ENCODE measurements around the gene CPEB1.

GRCh38 chr15:82650046-82650670 lies 3.0 kb upstream of the CPEB1 start:
- no peak for TF ChIP-seq CTCF (IDR thresholded peaks at IDR 0.05; ENCODE audit: insufficient read depth, low read length)
- TF ChIP-seq SPI1 (IDR thresholded peaks at IDR 0.05; ENCODE audit: borderline replicate concordance, low read depth) = no peak
- TF ChIP-seq REST (IDR thresholded peaks at IDR 0.05; ENCODE audit: insufficient replicate concordance, low read depth) = no peak

Data from HL-60 (cell line).